Measurements from ENCODE around the gene PDHB.

The PDHB gene

GRCh38 chr3:58434990-58435389 lies 1.4 kb upstream of the PDHB start:
- DNase-seq, result peak; percentile 95

GRCh38 chr3:58434511-58434910 lies 879 bp upstream of the PDHB start:
- no peak for DNase-seq

GRCh38 chr3:58434168-58434504 lies 504 bp upstream of the PDHB start:
- no peak for DNase-seq

- DNase-seq, result no peak
These were observed 727 bp downstream of the PDHB start for GRCh38 chr3:58432905-58433304.

- no peak for DNase-seq
These were observed 4.0 kb downstream of the PDHB start for GRCh38 chr3:58429657-58430056.

GRCh38 chr3:58427661-58428361 lies 5.8 kb downstream of the PDHB start:
- no peak for DNase-seq

GRCh38 chr3:58425782-58426181 lies 7.8 kb downstream of the PDHB start:
- DNase-seq, result no peak

GRCh38 chr3:58424613-58425012 lies 9.0 kb downstream of the PDHB start:
- DNase-seq, result no peak

- DNase-seq, result peak; percentile 34
These were observed 10.8 kb downstream of the PDHB start for GRCh38 chr3:58422756-58423325.

GRCh38 chr3:58421004-58421403 lies 12.6 kb downstream of the PDHB start:
- no peak for DNase-seq

- no peak for DNase-seq
These were observed 13.7 kb downstream of the PDHB start for GRCh38 chr3:58419780-58420507.

- no peak for DNase-seq
These were observed 15.4 kb downstream of the PDHB start for GRCh38 chr3:58418227-58418626.

- DNase-seq, result no peak
These were observed 16.6 kb downstream of the PDHB start for GRCh38 chr3:58417075-58417474.

GRCh38 chr3:58416191-58416590 lies 17.4 kb downstream of the PDHB start:
- no peak for DNase-seq

- peak; percentile 65 for DNase-seq
These were observed 19.0 kb downstream of the PDHB start for GRCh38 chr3:58414538-58415197.

- DNase-seq, result no peak
These were observed 21.5 kb downstream of the PDHB start for GRCh38 chr3:58411851-58412830.

GRCh38 chr3:58411036-58411435 lies 22.6 kb downstream of the PDHB start:
- DNase-seq, result no peak

GRCh38 chr3:58409663-58410062 lies 24.0 kb downstream of the PDHB start:
- no peak for DNase-seq

- no peak for DNase-seq
These were observed 24.7 kb downstream of the PDHB start for GRCh38 chr3:58408906-58409305.

GRCh38 chr3:58404396-58404795 lies 29.2 kb downstream of the PDHB start:
- DNase-seq, result peak; percentile 68

GRCh38 chr3:58403513-58404109 lies 30.0 kb downstream of the PDHB start:
- no peak for DNase-seq

- DNase-seq, result no peak
These were observed 34.8 kb downstream of the PDHB start for GRCh38 chr3:58398669-58399333.

All from fibroblast of upper back skin (primary cell).